HG03045 (cell line): ENCODE data around the gene LANCL2.
"Not testable (repeated sequence)": the region's sequence is repeated elsewhere in the genome, so short reads cannot be mapped to it uniquely, and the experiment has no call there.

Experiments
- ATAC-seq: cut with Tn5 transposase; IDR thresholded peaks from one replicate; pipeline ENCODE4 v1.9.1; 2021; ENCODE audit warnings: mild to moderate bottlenecking, moderate library complexity; ENCODE audit not compliant: unreplicated experiment

Gene LANCL2

DNA sequence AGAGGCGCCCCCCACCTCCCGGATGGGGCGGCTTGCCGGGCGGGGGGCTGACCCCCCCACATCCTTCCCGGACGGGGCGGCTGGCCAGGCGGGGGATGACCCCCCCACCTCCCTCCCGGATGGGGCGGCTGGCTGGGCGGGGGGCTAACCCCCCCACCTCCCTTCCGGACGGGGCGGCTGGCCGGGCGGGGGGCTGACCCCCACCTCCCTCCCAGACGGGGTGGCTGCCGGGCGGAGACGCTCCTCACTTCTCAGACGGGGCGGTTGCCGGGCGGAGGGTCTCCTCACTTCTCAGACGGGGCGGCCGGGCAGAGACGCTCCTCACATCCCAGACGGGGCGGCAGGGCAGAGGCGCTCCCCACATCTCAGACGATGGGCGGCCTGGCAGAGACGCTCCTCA is 37.4 kb downstream of the LANCL2 start:
- not testable (repeated sequence) for ATAC-seq

DNA sequence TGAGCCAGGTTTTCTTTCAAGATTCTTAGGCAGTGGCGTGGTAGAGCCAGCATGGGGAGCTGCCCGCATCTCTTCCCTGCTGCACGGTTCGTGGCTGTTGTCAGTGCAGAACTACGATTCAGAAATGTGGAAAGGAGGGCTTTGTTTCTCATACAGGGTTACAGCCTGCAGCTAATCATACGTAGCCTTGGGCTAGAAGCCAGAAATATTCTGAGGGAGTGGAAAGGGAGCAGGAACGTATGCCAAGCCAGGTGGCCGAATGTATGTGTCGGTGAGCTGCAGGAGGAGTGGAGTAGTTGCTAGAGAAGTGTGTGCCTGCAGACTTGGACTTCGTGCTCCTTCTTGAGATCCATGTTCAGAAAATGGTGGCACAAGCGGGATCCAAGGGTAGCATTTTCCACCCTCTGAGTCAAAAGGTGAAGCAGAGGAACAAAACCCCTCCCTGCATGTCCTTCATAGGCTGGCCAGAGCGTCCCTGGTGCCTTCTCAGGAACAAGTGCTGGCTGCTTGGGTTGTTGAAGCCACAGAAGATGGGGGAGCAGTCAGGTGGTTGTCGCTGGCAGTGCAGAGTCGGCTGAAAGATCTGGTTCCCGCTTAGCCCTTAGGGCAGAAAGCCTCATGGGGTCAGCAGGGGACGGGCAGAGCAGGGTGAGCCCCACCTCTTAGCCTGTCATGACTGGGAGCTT is 40.9 kb downstream of the LANCL2 start:
- ATAC-seq: no peak

GRCh38 chr7:55409482-55410225 is 44.5 kb downstream of the LANCL2 start:
- ATAC-seq: no peak

DNA sequence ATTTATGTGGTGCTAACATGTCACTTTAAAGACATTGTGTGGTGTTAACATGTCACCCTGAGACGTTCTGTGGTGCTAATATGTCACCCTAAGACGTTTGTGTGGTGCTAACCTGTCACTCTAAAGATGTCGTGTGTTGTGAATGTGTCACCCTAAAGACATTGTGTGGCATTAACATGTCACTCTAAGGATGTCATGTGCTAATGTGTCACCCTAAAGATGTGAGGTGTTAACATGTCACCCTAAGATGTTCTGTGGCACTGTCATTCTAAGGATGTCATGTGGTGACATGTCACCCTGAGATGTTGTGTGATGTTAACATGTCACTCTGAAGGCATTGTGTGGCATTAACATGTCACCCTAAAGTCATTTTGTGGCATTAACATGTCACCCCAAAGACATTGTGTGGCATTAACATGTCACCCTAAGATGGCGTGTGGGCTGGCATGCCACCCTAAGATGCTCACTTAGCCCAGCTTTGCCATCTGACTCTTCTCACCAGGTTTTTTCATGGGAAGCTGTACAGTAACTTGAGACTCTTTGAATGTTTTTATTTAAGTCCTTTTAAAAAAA is 45.6 kb downstream of the LANCL2 start:
- no peak for ATAC-seq

- ATAC-seq: no peak
Observed at GRCh38 chr7:55411844-55412243, 46.7 kb downstream of the LANCL2 start.

DNA sequence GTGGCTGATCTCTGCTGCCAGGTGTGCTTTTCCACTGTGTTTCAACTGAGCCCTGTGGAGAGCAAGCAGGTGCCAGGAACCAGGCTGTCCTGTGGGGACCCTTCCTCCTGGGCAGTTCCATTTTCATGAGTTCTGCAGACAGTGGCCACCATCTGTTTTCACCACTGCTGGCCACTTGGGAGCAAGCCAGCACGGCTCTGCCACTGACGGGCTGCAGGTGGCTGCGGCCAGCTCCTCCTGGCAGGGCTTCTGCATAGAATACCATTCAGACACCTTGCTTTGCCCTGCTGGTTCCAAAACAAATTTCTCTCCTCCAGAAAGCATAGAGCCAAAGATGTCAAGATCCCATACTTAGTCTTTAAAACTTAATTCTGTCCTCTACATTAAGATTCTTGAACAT is 48.3 kb downstream of the LANCL2 start:
- no peak for ATAC-seq

GRCh38 chr7:55415173-55415778 is 50.1 kb downstream of the LANCL2 start:
- peak; percentile 77 for ATAC-seq

- not testable (repeated sequence) for ATAC-seq
Observed at GRCh38 chr7:55417456-55417855, 52.3 kb downstream of the LANCL2 start.

- no peak for ATAC-seq
Observed at GRCh38 chr7:55420530-55420929, 55.4 kb downstream of the LANCL2 start.

DNA sequence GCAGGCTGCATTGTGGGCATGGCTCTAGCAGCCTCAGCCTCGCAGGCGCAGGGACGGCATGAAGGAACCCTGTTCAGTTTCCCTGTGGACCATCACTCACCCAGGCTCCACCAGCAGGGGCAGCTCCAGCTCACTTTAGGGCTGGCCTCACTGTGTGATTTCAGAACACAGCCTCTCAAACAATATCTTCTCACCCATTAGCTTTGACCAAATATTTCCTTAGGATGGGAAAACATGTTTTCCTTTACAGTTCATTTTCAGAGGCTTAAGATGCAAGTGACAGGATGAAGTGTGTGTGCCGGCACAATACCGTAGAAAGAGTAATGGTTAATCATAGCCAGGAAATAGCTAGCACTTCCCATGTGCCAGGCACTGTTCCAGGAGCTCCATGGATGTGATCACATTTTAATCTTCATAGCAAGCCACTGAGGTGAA is 58.2 kb downstream of the LANCL2 start:
- ATAC-seq: no peak

DNA sequence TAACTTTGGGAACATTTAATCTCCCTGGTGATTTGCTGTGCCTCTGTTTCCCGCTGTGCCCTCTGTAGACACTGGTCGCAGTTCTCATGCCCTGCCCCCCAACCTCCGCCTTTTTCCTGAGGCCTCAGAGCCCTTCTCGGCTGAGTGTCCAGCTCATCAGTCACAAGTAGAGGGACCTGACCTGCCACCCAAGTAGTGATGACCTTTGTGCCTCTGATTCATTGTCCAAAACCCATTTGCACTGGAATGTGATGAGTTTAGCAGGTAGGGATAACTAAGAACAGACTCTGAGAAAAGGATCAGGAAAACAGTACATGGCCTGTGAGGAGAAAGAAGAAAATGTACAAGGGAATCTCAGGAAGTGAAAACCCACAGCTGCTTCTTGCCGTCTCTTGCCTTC is 58.8 kb downstream of the LANCL2 start:
- ATAC-seq: no peak

GRCh38 chr7:55425141-55425752 is 60.1 kb downstream of the LANCL2 start:
- ATAC-seq: no peak

GRCh38 chr7:55426676-55427075 is 61.5 kb downstream of the LANCL2 start:
- no peak for ATAC-seq

DNA sequence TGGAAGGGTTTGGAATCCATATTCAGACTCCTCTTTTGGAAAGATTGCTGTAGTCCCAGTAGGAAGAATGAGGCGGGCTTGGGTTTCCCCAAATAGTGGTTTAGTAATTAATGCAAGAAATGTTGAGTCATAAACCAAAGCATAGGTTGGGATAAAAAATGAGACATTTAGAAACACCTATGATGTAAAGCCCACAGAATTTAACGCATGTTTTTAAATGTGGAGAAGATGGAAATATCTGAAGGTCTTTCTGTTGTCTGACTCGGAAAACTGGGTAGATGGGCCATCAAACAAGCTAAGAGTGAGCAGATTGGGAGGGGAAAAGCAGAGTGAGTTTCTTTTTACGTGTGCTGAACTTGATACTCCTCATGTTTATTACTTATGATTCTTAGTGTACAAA is 62.2 kb downstream of the LANCL2 start:
- ATAC-seq: no peak

DNA sequence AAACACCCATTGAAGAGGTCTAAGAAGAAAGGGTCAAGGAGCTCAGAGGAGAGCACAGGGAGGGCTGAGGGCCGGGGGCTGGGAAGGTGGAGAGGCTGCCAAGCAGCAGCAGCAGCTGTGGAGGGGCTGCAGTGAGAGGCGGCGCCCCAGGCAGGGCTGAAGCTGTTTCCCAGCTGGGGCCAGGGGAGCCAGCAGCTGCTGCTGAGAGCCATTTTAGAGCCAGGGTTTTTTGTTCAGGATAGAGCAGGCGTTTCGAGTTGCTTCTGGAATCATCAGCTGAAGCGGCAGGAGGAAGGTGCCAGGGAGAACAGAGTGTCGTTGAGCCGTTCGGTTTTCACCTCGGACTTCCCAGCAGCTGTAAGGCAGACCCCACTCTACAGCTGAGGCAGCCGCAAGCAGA is 62.7 kb downstream of the LANCL2 start:
- ATAC-seq: no peak

GRCh38 chr7:55429835-55430499 is 64.8 kb downstream of the LANCL2 start:
- no peak for ATAC-seq

- ATAC-seq: no peak
Observed at GRCh38 chr7:55431898-55432297, 66.8 kb downstream of the LANCL2 start.

DNA sequence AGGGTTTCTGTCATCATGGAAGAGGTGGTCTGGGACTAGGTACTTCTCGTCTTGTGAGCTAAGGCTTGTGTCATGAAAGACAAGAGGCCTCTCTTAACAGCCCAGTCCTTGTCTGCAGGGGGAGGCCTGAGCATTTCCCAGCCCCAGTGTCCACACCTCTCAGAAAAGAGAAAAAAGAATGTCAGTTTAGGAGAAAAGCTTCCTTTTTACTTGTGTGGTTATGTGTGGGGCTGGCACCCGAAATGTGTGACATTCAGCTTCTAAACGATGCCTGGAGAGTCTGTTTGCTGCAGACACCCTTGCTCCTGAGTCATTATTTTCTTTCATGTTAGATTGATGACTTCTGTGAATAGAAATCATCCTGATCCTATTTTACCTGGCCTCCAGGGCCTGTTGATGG is 67.4 kb downstream of the LANCL2 start:
- ATAC-seq: no peak

DNA sequence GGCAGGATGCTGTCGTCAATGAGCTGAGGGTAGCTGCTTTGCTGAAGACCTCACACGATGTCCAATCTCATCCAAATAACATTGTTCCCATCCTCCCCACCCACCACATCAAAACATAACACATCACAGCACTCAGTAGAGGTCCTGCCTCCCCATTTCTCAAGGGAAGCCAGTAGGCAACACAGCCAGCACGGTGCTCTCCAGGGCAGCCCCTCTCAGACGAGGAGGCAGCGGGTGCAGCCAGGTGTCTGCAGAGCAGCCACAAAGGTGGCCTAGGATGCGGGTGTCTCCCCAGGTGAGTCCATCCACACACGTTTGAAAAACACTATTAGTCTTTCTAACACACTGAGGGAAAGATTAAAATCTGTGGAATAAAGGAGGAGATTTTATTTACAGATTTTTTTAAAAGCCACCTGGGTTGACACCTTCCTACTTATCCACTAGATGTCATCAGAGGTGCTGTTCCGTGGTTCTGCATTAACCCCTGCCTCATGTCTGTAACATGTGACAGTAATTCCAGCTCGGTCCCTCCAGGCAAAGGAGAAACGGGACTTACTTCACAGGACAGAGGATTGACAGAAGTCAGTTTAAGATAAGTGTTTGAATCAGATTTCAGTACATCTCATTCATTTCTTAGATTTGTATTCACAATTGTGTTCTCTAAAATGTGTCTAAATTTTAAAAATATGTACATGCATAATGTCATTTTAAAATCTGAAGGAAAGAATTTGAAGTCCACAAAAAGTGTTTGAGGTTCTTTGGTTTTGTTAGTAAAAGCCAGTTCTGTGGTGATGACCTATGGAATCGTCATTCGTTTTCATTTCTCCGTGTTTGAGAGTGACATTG is 68.0 kb downstream of the LANCL2 start:
- no peak for ATAC-seq

DNA sequence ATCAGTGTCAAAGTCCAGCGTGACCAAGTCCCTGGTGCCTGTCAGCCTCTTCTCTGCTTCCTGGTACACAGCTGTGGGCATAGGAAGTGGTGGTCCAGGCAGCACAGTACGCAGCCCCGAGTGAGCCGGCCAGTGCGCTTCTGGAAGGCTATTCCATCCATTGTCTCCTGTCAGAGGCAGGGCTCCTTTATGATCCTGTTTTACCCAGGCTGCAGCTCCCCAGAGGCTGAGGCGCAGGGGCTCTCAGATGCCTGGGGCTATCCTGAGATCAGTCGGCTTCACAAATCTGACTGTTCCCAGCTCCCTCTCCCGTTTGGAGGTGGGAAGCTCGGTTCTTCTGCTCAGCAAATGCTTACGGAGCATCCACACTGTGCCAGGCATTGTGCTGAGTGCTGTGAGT is 70.3 kb downstream of the LANCL2 start:
- no peak for ATAC-seq
